ENCODE results near the gene NPNT.

NPNT gene

DNA sequence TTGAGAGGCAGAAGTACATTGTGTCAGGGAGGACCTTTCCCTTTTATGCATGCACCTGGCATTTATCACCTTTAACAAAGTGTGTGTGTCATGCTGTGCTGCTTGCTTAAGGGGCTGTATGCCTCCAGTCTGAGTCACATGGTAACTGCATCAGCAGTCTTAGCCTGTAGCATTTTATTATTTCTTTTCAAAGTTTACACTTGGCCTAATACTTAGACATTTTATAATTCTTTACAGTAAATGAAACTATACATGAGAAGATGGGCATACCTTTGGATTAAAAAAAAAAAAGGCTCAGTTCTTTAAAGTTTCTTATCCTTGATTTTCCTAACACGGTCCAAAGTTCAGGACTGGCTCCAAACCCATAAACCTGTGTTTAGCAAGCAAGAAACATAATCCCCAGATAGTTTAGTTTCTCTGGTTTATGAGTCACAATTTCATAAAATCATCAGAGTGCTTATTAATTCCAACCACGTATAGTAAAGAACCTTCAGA is 14.6 kb downstream of the NPNT start:
- Mint-ChIP-seq H3K36me3 (ENCODE audit: low read depth) (no peaks in the 10 kb centered on the region), H3K4me1 (peaks cover 5% of the 10 kb centered on the region), H3K4me3 (no peak overlapping the region), H3K9me3 (no peaks in the 10 kb centered on the region), H3K27me3 (ENCODE audit: low read depth) (no peaks in the 10 kb centered on the region), H3K27ac (peak overlapping the region in 2 of 3 experiments; percentile 10 to 71)
- TF ChIP-seq, protein P1, sequence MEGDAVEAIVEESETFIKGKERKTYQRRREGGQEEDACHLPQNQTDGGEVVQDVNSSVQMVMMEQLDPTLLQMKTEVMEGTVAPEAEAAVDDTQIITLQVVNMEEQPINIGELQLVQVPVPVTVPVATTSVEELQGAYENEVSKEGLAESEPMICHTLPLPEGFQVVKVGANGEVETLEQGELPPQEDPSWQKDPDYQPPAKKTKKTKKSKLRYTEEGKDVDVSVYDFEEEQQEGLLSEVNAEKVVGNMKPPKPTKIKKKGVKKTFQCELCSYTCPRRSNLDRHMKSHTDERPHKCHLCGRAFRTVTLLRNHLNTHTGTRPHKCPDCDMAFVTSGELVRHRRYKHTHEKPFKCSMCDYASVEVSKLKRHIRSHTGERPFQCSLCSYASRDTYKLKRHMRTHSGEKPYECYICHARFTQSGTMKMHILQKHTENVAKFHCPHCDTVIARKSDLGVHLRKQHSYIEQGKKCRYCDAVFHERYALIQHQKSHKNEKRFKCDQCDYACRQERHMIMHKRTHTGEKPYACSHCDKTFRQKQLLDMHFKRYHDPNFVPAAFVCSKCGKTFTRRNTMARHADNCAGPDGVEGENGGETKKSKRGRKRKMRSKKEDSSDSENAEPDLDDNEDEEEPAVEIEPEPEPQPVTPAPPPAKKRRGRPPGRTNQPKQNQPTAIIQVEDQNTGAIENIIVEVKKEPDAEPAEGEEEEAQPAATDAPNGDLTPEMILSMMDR (IDR thresholded peaks at IDR 0.05; ENCODE audit: unreplicated experiment in 3 of 3) = no peak

DNA sequence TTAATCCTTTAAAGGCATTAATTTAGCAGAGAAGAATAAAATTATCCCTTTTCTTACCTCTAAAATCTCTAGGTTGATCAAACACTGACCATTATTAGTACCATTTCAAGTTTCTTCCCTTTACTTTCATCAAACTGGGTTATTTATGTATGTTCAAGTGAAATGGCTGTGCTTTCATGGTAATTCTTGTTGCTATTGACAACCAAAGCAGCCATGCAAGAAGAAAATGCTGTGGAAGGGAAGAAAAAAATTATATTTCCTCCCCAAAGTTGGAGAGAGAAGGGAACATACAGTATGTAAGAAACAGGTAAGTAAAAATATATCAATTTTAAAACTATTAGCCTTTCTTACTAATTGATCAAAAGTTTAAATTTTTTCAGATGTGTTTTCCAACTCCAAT is 16.2 kb downstream of the NPNT start:
- TF ChIP-seq, protein P1 (IDR thresholded peaks at IDR 0.05; ENCODE audit: unreplicated experiment in 3 of 3) = no peak
- Mint-ChIP-seq H3K9me3 (no peaks in the 10 kb centered on the region), H3K27me3 (ENCODE audit: low read depth) (no peaks in the 10 kb centered on the region), H3K27ac (peak overlapping the region in 2 of 3 experiments; percentile 4 to 56), H3K4me1 (peaks cover 5% of the 10 kb centered on the region), H3K4me3 (no peak overlapping the region), H3K36me3 (ENCODE audit: low read depth) (no peaks in the 10 kb centered on the region)

DNA sequence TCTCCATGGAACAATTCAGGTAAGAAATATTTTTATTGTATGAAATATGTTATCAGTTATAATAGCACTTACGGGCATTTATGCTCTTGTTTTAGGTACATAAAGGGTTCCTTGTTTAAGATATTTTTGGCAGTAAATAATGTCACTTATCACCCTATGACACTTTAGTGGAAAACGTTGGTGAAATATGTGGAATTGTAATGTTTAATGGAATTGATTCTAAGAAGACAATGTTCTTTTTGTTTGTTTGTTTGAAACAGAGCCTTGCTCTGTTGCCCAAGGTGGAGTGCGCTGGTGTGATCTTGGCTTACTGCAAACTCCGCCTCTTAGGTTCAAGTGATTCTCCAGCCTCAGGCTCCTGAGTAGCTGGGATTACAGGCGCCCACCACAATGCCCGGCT is 17.4 kb downstream of the NPNT start:
- Mint-ChIP-seq H3K27me3 (ENCODE audit: low read depth) (no peaks in the 10 kb centered on the region), H3K36me3 (ENCODE audit: low read depth) (no peaks in the 10 kb centered on the region), H3K9me3 (no peaks in the 10 kb centered on the region), H3K4me3 (no peak overlapping the region), H3K4me1 (peaks cover 5% of the 10 kb centered on the region), H3K27ac (no peak overlapping the region)
- TF ChIP-seq, protein P1 (IDR thresholded peaks at IDR 0.05; ENCODE audit: unreplicated experiment in 3 of 3) = no peak

DNA sequence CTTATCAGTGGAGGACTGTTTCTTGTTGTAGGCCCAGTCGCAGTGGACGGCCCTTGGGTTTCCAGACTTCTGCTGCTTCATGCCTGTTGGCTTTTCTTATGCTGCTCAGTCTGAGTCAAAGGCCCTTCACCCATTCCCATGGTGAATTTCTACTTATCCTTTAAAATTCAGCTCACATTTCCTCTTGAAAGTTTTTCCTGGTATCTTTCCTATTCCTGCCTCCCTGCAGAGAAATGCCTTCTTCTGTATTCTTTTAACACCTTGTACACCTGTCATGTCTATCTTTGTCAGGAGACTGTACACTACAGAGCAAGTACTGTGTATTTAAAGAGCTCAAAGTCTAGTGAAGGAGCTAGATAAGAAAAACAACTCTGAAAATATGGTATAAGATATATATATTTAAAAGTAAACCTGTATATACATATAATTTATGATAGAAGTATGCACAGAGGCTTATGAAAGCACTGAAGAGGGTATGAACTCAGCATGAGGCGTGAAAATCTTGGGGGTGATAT is 22.0 kb downstream of the NPNT start:
- H3K4me1 Mint-ChIP-seq = no peaks in the 10 kb centered on the region
- H3K4me3 Mint-ChIP-seq = no peak overlapping the region
- H3K9me3 Mint-ChIP-seq = no peaks in the 10 kb centered on the region
- no peaks in the 10 kb centered on the region for H3K27me3 Mint-ChIP-seq (ENCODE audit: low read depth)
- H3K27ac Mint-ChIP-seq = no peak overlapping the region
- no peaks in the 10 kb centered on the region for H3K36me3 Mint-ChIP-seq (ENCODE audit: low read depth)
- TF ChIP-seq, protein P1 (IDR thresholded peaks at IDR 0.05; ENCODE audit: unreplicated experiment in 3 of 3) = no peak

DNA sequence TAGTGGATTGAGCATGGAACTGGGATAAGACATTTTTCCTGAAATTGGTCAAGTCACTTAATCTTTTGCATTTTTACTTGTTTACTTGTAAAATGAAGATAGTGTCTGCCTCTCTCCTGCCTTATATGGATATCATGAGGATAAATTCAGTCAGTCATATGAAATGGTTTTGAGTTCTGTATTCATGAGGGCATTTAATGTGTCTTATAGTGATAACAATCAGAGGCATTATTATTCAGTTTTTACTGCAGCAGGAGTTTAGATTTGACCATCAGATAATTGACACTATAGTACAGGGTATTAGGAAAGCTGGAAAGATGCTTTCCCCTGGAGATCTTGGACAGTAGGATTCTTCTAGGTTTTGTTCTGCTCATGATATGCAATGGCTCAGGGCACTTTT is 26.0 kb downstream of the NPNT start:
- TF ChIP-seq, protein P1 (IDR thresholded peaks at IDR 0.05; ENCODE audit: unreplicated experiment in 3 of 3) = no peak
- Mint-ChIP-seq H3K4me3 (no peak overlapping the region), H3K27ac (no peak overlapping the region), H3K9me3 (no peaks in the 10 kb centered on the region), H3K4me1 (peaks cover 13% of the 10 kb centered on the region), H3K27me3 (ENCODE audit: low read depth) (no peaks in the 10 kb centered on the region), H3K36me3 (ENCODE audit: low read depth) (peaks cover 4% of the 10 kb centered on the region)

DNA sequence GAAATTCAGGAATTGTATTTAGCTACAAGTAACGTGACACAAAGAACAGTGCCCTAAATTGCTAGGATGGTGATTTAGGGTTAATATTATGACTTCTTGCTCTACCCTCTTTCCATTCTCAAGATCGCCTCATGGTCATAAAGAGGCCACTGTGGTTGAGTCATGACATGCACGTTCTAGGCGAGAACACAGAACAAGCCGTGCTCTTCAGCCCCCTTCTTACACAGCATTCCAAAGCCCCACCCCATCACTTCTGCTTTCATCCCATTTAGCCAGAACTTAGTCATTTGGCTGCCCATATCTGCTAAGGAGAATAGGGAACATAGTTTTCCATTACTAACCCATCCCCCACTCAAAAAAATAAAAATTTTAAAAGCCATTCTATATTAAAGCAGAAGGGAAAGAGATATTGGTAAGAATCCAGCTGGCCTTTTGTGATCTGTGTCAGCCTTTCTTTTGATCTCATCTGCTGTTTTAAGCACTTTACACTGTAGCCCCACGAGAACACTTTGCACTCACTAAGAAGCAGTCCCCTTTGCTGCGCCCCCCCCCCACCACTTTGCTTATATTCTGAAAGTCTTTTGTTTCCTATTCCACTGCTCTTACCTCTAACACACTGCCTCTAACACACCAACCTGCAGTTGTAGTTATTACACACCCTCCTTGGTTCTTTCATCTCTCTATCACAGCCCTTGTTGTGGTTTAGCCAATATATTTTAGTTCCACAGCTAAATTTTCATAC is 28.4 kb downstream of the NPNT start:
- Mint-ChIP-seq H3K27ac (peak overlapping the region in 2 of 3 experiments; percentile 14 to 50), H3K4me3 (no peak overlapping the region), H3K27me3 (ENCODE audit: low read depth) (no peaks in the 10 kb centered on the region), H3K9me3 (no peaks in the 10 kb centered on the region), H3K36me3 (ENCODE audit: low read depth) (peaks cover 7% of the 10 kb centered on the region), H3K4me1 (peaks cover 13% of the 10 kb centered on the region)
- TF ChIP-seq, protein P1 (IDR thresholded peaks at IDR 0.05; ENCODE audit: unreplicated experiment in 3 of 3) = no peak

All from nephron (organoid).